ENCODE measurements around the gene TMEM30A. TPM values are rescaled to one million over a fixed set of nuclear protein-coding genes. Genes with fewer than 3 reads are reported as not detected.

Gene TMEM30A
- total and polyA plus RNA-seq, 2 of the 13 experiments (the other 11 are each of a cell fraction or from before 2014, with no cell fraction given): 17.6 to 54.4 TPM

GRCh38 chr6:75284632-75285282, at the start of gene TMEM30A (continued):
- peak; percentile 39; the same call in 1 of the 2 replicates for TF ChIP-seq PRDM10 (CRISPR knock-in tag; IDR thresholded peaks at IDR 0.05; ENCODE audit: low read depth)
- TF ChIP-seq ZNF160 (CRISPR knock-in tag; IDR thresholded peaks at IDR 0.05): no peak
- TF ChIP-seq ZNF619 (CRISPR knock-in tag; IDR thresholded peaks at IDR 0.05): no peak
- TF ChIP-seq KDM5B (CRISPR knock-in tag; IDR thresholded peaks at IDR 0.05; ENCODE audit: borderline replicate concordance): peak; percentile 25; the same call in 1 of the 2 replicates
- peak; percentile 86 for TF ChIP-seq RBM39 (IDR thresholded peaks at IDR 0.05; ENCODE audit: low read depth, low read length, poor library complexity, severe bottlenecking)
- TF ChIP-seq PAWR (CRISPR knock-in tag; IDR thresholded peaks at IDR 0.05; ENCODE audit: borderline replicate concordance): no peak
- TF ChIP-seq RBFOX2 (IDR thresholded peaks at IDR 0.05; ENCODE audit: low read depth, low read length): peak; percentile 94
- 0 out of 2 replicates have a peak, but pooled peaks have one; percentile 3 for TF ChIP-seq SOX13 (IDR thresholded peaks at IDR 0.05)
- TF ChIP-seq SOX13 (CRISPR knock-in tag; conservative IDR thresholded peaks at IDR 0.05 in 1 of 2, IDR thresholded peaks at IDR 0.05 in 1 of 2): peak in 1 of 2 experiments; percentile 39; a peak in 1 of 4 replicates
- TF ChIP-seq ZUFSP (CRISPR knock-in tag; IDR thresholded peaks at IDR 0.05; ENCODE audit: borderline replicate concordance): no peak
- no peak for TF ChIP-seq ZNF646 (CRISPR knock-in tag; IDR thresholded peaks at IDR 0.05)
- no peak for TF ChIP-seq ZBTB25 (CRISPR knock-in tag; IDR thresholded peaks at IDR 0.05)

All from HepG2 (cell line).